Stimulated activated effector memory CD8-positive, alpha-beta T cell treated with anti-CD3 and anti-CD28 coated beads, Interleukin-12 subunit alpha, Interleukin-12 subunit beta, amount 100 ng/mL, for 72 hours (primary cell): Measurements from ENCODE around the gene MYLK.

ENCODE experiments used
- ATAC-seq: fragments of 150-1000 bp; cut with Tn5 transposase; 2 replicates; pipeline ENCODE4 v1.10.0; 2021
- DNase-seq, 2 donors: peaks; one replicate each; pipeline ENCODE4 v3.0.0; 2021 to 2022; ENCODE audit warnings: low spot score in 2 of 2
- H3K27ac Mint-ChIP-seq: one replicate; pipeline ENCODE4 v1.8.0; 2022; ENCODE audit warnings: mild to moderate bottlenecking, mixed read lengths
- H3K36me3 Mint-ChIP-seq: one replicate; pipeline ENCODE4 v1.8.0; 2022; ENCODE audit warnings: mild to moderate bottlenecking, mixed read lengths
- H3K4me1 Mint-ChIP-seq: one replicate; pipeline ENCODE4 v1.8.0; 2022; ENCODE audit warnings: mixed read lengths
- H3K4me3 Mint-ChIP-seq: one replicate; pipeline ENCODE4 v1.8.0; 2022; ENCODE audit warnings: mild to moderate bottlenecking, mixed read lengths
- H3K9me3 Mint-ChIP-seq: one replicate; pipeline ENCODE4 v1.8.0; 2022; ENCODE audit warnings: mixed read lengths

MYLK gene

DNA sequence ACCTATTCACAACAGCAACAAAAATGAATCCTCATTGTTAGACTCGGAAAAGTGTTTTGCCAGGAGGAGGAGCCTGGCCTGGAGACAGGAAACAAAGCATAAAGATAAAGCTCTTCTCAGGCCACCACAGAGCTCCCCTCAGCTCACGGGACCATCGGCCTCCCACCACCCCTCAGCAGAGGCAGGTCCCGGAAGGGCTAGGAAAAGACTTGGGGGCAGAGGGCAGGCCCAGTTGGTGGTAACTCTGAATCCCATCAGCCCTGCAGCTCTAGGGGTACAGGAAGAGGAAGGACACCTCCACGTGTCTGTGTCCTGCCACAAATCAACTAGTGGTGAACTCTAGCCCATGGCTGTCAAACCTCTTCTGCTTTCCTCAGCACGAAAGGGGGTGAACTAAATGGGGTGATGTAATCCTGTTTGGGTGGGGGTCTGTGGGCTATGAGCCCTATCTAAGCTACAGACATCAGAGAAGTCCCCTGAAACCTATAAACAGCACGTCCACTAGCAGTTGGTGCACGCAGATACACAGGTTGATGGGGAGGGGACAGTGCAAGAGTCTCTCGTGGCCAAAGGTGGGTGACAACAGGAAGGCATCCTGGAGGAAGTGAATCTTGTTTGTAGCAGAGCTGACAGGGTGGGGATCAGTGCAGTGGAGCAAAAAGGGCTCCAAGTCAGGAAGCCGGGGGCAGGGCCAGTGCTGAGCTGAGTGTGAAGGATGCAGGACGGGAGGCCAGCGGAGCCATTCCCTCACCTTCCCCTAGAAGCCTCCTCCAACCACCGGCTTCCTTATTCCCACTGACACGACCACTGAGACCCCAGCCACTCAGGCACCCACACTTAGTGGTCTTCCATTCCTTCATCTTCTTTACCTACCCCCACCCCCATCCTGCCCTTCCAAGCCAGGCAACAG, 188.1 kb downstream of the MYLK start:
- DNase-seq (no peak), ATAC-seq (no peak)
- Mint-ChIP-seq H3K4me1 (no peaks in the 10 kb centered on the region), H3K9me3 (no peaks in the 10 kb centered on the region), H3K36me3 (peaks cover 4% of the 10 kb centered on the region), H3K27ac (no peak overlapping the region), H3K4me3 (no peak overlapping the region)

DNA sequence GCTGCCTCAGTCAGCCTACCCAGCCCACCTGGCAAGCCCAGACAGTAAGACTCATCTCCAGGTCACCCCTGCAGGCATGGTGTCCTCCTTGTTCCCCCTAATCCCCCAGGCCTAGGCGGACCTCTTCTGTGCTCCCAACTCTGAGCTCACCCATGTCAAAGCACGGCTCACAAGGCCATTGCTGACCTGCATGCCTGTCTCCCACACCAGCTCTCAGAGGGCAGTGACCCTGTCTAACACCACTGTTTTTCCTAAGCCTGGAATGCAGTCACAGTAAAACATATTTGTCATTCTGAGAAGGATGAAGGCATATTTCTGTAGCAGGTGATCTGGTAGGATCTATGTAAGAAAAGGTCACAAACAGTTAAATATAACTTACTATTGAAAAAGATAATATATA, 189.0 kb downstream of the MYLK start:
- Mint-ChIP-seq H3K4me3 (no peak overlapping the region), H3K4me1 (no peaks in the 10 kb centered on the region), H3K9me3 (no peaks in the 10 kb centered on the region), H3K36me3 (peaks cover 4% of the 10 kb centered on the region), H3K27ac (no peak overlapping the region)
- DNase-seq (no peak), ATAC-seq (no peak)

DNA sequence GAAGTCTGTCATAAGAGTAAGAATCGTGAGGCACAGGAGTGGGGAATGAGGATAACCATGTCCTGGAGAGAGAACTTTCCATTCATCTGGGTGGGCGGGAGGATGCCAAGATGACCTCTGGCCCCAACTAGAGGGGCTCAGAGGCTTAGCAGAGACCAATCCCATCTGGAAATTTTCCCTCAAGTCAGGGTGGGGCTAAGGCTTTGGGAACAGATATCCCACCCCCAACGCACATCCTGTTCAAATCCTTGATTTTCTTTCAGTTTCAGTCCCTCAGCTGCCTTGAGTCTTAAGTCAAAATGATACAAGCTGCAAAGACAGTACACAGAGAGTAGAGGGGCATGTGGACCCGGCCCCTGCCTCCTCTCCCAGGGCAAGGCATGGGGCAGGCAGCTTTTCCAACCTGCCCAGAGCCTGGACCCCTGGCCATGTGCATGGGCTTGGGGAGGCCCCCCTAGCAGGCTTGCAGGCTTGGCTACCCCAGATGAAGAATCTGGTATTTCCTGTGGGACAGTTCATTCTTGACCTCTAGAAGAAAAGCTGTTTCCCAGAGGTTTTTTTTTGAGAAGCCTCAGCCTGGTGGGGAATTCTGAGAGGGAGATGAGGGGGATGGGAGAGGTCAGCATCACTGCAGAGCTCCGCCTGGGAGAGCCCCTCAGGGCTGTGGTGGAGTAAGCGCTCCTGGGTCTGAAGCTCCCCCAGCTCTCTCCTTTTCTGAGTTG, 189.6 kb downstream of the MYLK start:
- Mint-ChIP-seq H3K4me1 (no peaks in the 10 kb centered on the region), H3K4me3 (no peak overlapping the region), H3K36me3 (peaks cover 4% of the 10 kb centered on the region), H3K27ac (no peak overlapping the region), H3K9me3 (no peaks in the 10 kb centered on the region)
- DNase-seq (no peak), ATAC-seq (no peak)

DNA sequence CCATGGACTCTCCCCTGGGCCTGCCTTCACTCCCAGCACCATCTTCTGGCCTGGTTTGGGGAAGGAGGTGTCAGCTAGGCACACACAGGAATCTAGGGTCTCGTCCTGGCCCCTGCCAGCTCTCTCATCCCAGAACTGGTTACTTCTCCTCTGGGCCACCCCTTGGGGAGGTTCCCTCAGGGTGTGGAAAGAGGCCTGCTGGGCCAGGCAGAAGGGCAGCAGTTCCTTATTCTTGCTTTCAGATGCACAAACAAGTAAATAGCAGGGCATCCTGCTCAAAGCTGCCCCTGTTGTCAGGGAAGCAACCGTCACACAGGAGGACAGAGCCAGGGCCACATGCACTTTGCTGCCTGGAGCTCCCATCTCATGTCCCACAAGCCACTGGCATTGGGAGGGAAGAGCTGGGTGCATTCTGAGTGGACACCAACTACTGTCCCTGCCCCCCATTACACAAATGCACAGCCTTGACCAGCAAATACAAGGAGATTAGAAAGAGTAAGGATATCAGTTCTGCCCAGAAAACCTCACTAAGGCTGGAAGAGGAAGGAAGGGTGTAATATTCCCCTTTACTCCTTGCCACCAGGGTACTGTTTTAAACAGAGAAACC, 190.4 kb downstream of the MYLK start:
- no peak overlapping the region for H3K27ac Mint-ChIP-seq
- H3K4me1 Mint-ChIP-seq = no peaks in the 10 kb centered on the region
- ATAC-seq (no peak), DNase-seq (no peak)
- H3K36me3 Mint-ChIP-seq = peaks cover 4% of the 10 kb centered on the region
- H3K9me3 Mint-ChIP-seq = no peaks in the 10 kb centered on the region
- no peak overlapping the region for H3K4me3 Mint-ChIP-seq

DNA sequence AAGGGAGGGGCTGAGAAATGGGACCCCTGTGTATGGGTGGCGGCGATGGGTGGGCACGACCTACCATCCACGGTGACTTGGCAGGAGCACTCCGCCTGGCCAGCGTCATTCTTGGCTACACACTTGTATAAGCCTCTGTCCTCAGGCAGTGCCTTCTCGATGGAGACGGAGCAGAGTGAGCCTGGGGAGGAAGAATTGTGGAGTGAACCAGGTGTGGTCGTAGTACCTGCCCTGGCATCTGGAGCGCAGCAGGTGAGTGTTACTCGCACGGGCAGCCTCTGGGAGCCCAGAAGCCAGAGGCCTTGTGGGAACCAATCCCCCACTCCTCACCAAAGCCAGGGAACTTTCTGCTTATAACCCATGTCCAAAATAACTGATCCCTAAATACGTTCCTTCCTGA, 191.5 kb downstream of the MYLK start:
- ATAC-seq (no peak), DNase-seq (no peak)
- Mint-ChIP-seq H3K27ac (no peak overlapping the region), H3K9me3 (no peaks in the 10 kb centered on the region), H3K4me1 (peaks cover 7% of the 10 kb centered on the region), H3K36me3 (peaks cover 4% of the 10 kb centered on the region), H3K4me3 (no peak overlapping the region)

DNA sequence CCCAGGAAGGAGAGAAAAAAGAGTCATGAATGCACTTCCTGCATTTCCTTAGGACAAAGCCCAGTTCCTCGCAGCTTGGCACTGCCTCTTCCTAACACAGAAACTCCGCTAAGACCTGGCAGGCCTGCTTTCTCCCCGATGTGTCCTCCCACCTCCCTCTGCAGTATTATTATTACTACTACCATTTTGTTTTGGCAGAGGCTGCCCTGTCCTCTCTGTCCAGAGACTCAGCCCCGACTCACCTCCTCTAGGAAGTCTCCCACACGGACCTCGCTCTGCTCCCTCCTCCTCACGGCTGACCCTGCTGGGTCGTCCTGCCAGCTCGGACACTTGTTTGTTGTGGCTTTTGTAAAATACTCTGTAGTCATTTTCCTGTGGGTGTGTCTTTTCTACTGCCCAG, 192.1 kb downstream of the MYLK start:
- DNase-seq (no peak), ATAC-seq (no peak)
- Mint-ChIP-seq H3K27ac (no peak overlapping the region), H3K36me3 (peaks cover 4% of the 10 kb centered on the region), H3K9me3 (no peaks in the 10 kb centered on the region), H3K4me3 (no peak overlapping the region), H3K4me1 (peaks cover 7% of the 10 kb centered on the region)

DNA sequence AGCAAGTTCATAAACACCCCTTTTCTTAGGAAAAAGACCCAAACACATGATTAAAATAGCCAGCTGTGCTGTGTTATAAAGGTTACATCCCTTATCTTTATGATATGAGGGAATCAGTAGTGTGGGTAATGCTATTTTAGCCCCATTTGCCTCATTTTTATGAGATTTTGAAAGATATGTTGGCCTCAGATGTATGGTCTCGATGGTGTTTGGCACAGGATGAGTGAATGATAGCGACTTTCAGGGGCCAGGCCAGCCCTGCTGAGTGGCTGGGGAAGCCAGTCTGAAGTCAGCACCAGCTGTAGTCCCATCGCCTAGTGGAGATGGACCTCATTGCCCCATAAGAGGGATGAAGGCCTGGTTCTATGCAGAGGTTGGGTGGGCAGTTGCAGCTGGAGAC, 194.3 kb downstream of the MYLK start:
- no peak for ATAC-seq
- Mint-ChIP-seq H3K4me3 (no peak overlapping the region), H3K9me3 (no peaks in the 10 kb centered on the region), H3K36me3 (peaks cover 4% of the 10 kb centered on the region), H3K4me1 (peaks cover 7% of the 10 kb centered on the region), H3K27ac (no peak overlapping the region)
- DNase-seq = no peak

DNA sequence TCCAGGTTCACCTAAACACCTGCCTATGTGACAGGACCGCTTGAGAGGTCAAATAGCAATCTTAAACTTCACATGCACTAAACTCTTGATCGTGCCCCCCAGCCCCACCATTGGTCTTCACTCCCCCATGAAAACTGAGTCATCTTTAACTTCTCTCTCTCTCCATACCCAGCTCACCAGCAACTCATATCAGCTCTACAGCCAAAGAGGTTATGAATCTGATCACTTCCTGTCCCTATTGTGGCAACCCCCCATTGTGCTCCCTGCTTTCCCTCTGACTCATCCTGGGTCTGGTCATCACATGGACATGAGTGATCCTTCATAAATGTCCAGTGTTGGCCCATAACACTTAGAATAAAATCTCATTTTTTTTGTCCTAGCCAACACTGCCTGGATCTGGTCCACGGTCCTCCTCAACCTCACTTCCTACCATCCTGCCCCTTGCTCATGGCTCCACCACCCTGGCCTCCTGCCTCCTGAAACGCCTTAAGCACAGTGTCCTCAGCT, 195.8 kb downstream of the MYLK start:
- Mint-ChIP-seq H3K9me3 (no peaks in the 10 kb centered on the region), H3K36me3 (peaks cover 4% of the 10 kb centered on the region), H3K4me3 (no peak overlapping the region), H3K27ac (no peak overlapping the region), H3K4me1 (peaks cover 7% of the 10 kb centered on the region)
- DNase-seq (no peak), ATAC-seq (no peak)

DNA sequence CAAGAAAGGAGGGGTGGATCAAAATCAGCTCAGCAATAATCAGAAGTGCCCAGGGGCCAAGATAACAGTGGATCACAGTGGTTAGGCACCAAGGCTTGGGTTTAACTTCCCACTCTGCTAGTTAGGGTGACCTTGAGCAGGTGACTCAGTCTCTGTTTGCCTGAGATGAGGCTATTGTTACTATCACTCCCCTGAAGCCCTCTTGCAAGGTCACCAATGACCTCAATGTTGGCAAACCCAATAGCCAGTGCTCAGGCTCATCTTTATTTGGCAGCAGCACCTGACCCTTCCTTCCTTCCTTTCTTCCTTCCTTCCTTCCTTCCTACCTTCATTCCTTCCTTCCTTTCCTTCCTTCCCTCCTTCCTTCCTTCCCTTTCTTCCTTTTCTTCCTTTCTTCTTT, 196.8 kb downstream of the MYLK start:
- H3K9me3 Mint-ChIP-seq = no peaks in the 10 kb centered on the region
- no peak overlapping the region for H3K4me3 Mint-ChIP-seq
- ATAC-seq (no peak), DNase-seq (no peak)
- no peak overlapping the region for H3K27ac Mint-ChIP-seq
- peaks cover 7% of the 10 kb centered on the region for H3K4me1 Mint-ChIP-seq
- no peaks in the 10 kb centered on the region for H3K36me3 Mint-ChIP-seq

DNA sequence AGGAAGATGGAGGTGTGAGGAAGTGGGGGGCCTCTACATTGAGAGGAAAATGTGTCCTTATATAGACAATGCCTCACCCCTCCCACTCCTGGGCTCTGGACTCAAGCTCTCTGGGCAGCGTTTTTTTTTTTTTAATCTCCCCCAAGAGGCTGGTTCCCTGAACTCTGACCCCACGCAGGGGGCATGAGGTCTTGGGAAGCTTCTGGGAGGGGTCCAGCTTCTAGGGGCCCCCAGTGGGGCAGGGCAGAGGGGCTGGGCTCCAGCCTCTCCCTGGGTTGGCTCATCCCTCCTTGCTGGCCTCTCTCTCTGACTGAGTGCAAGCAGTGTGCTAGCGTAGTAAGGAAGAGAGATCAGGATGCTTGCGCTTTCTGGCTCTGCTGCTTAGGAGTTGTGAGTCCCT, 197.9 kb downstream of the MYLK start:
- DNase-seq = no peak
- H3K4me3 Mint-ChIP-seq = no peak overlapping the region
- ATAC-seq = no peak
- peaks cover 7% of the 10 kb centered on the region for H3K4me1 Mint-ChIP-seq
- no peaks in the 10 kb centered on the region for H3K36me3 Mint-ChIP-seq
- H3K9me3 Mint-ChIP-seq = no peaks in the 10 kb centered on the region
- H3K27ac Mint-ChIP-seq = no peak overlapping the region

DNA sequence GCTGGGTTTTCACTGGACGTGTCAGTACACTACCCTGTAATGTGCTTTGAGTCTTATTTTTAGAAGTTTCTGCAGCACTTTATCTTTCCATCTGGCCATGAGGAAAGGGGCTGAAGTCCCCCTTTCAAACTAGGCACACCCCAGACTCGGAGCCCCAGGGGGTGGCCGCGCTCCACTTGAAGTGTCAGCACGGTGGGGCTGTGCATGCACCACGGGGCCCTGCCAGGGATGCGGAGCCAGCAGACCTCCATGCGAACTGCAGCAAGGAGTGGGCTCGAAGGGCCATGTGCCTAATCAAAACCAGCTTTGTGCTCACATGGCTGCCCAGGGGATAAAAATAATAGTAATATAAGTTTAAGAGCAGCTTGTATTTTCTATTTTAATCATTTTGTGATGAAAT, 198.4 kb downstream of the MYLK start:
- DNase-seq (no peak), ATAC-seq (no peak)
- H3K4me3 Mint-ChIP-seq = no peak overlapping the region
- H3K27ac Mint-ChIP-seq = no peak overlapping the region
- H3K36me3 Mint-ChIP-seq = no peaks in the 10 kb centered on the region
- no peaks in the 10 kb centered on the region for H3K9me3 Mint-ChIP-seq
- peaks cover 7% of the 10 kb centered on the region for H3K4me1 Mint-ChIP-seq

DNA sequence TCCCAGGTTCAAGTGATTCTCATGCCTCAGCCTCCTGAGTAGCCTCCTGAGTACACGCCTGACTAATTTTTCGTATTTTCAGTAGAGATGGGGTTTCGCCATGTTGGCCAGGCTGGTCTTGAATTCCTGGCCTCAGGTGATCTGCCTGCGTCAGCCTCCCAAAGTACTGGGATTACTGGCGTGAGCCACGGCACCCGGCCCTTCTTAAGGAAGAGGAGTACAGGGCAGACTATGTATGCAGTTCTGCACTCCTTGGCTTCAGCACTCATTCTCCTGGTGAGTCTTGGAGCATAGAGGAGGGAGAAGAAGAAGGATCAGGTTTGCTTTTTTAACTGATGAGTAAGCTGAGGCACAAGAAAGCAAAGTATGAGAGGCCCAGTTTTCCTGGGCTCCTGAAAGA, 199.5 kb downstream of the MYLK start:
- Mint-ChIP-seq H3K36me3 (no peaks in the 10 kb centered on the region), H3K27ac (no peak overlapping the region)

DNA sequence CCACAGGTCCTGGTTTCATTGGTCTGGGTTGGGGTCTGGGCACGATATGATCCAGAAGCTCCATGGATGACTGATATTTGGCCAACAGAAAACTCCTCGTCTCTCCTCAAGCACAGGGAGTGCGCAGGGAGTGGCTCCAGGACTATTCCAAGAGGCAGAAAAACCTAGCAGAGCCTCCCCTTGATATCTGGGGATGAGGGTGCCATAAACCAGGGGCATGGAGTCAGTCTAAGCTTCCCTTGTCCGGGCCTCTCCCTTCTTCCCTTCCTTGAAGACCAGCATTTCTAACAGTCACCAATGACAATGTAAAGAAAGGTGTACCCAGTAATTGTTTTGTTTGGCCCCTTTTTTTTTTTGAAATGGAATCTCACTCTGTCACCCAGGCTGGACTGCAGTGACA, 199.9 kb downstream of the MYLK start:
- no peak overlapping the region for H3K27ac Mint-ChIP-seq
- H3K9me3 Mint-ChIP-seq = no peaks in the 10 kb centered on the region
- peaks cover 7% of the 10 kb centered on the region for H3K4me1 Mint-ChIP-seq
- ATAC-seq (no peak), DNase-seq (no peak)
- no peak overlapping the region for H3K4me3 Mint-ChIP-seq
- no peaks in the 10 kb centered on the region for H3K36me3 Mint-ChIP-seq

More for the DNA sequence above, 199.5 kb downstream of the MYLK start:
- Mint-ChIP-seq H3K4me1 (peaks cover 7% of the 10 kb centered on the region), H3K4me3 (no peak overlapping the region), H3K9me3 (no peaks in the 10 kb centered on the region)
- ATAC-seq = no peak
- no peak for DNase-seq

DNA sequence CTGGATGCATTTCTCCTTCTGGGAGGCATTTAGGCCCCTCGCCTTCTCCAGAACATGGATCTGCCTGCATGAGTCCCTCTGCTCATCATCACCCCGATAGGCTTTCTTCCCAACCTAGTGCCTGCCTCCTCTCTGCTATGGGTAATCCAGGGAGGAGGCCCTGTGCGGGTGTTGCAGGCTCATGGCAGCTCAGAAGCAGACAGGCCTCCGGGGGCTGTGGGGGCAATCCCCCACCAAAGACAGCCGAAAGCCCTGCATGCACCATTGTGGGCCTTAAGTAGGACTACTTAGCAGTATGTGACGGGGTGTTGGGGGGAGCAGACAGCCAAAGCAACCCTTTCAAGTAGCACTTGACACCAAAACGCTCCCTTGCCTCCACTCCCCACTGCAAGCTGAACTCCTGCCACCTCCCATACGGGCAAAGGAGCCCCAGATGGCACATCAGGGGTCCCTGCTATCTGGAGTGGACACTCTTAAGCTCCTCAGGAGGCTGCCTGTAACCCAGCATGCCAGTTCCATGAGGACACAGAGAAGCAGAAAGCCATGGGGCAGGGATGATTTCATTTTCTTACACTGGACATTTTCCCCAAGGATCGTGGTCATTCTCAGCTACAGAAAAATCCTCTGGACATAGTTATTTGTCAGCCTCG, 200.5 kb downstream of the MYLK start:
- Mint-ChIP-seq H3K4me3 (no peak overlapping the region), H3K27ac (no peak overlapping the region), H3K9me3 (no peaks in the 10 kb centered on the region), H3K4me1 (peaks cover 7% of the 10 kb centered on the region), H3K36me3 (no peaks in the 10 kb centered on the region)
- no peak for DNase-seq
- ATAC-seq = no peak

DNA sequence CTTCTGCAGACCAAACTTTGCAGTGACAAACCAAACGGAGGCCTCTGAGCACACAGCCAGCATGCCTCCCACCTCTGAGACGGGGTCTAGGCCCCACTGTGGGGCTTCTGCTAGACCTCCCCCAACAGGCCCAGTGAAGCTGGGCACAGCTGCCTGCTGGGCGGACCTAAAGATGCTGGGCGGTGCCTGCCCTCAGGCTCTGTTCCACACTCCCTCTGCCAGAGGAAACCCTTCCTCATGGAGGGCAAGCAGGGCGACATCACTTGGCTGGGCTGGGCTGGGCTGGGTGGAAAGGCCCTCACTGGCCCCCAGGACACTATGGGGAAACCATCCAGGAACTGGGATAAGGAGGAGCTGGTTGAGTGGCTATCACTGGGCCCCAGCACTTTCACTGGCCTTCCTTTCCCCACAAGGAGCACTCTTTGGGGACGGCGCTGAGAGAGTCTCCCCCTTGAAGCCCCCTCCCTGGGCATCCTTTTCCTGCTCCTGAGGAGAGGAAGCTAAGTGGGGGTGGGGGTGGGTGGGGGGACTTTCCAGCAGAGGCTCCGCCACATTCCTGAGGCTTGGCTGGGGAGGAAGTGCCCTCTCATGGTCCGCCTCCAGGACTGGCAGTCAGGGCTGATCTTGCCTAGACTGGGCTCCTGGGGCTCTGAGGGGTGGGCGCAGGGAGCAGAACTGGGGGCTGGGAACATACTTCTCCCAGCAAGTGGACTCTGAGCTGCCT, 201.2 kb downstream of the MYLK start:
- Mint-ChIP-seq H3K4me3 (no peak overlapping the region), H3K27ac (no peak overlapping the region), H3K4me1 (no peaks in the 10 kb centered on the region), H3K36me3 (no peaks in the 10 kb centered on the region), H3K9me3 (no peaks in the 10 kb centered on the region)
- ATAC-seq = no peak
- no peak for DNase-seq
